GM19397 (cell line): ENCODE measurements around the gene DCP2.
A peak's percentile ranks its signal among the peaks of the same experiment; 100 is the strongest.
"Not testable (repeated sequence)": the region's sequence is repeated elsewhere in the genome, so short reads cannot be mapped to it uniquely, and the experiment has no call there.

ENCODE experiments used
- ATAC-seq: cut with Tn5 transposase; IDR thresholded peaks from one replicate; pipeline ENCODE4 v1.9.1; 2021; ENCODE audit warnings: mild to moderate bottlenecking, moderate library complexity; ENCODE audit not compliant: unreplicated experiment

The DCP2 gene

DNA sequence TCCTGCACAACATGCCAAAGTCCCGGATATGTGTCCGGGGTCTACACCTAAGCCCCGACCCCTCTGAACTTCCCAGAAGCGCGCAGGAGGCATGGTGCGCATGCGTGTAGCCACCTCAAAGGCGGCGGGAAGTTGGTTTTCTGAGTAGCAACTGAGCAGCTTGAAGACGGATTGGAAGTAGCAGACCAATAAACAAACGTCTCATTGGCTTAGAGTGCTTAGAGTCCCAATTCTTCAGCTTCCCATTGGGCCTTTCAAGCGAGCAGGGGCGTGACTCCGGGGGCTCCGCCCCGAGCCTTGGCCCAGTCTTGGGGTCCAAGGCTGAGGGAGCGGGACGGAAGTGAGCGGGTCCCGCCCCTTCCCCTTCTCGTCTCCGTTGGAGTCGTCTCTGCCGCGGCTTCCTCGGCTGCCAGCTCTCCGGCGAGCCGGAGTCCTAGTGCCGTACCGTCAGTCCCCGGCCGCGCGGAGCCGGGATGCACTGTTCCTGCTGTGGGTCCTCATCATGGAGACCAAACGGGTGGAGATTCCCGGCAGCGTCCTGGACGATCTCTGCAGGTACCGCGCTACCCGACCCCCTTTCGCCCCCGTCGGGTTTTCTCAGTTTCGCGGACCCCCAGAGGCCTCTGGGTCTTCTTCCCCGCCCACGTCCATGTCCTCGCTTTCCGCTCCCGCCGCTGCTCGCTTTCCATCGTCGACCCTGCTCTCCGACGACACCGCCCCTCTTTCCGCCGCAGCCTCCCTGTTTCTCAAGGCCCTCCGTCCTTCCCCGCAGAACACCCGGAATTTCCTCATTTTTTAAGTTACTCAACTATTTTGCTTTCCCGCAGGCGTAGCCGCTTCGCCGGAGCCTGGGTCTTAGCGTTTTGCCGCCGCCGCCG is at the start of gene DCP2:
Gene DCP2, plus strand, starts transcription at position 367 of the 878 bp plus-strand sequence. Its CDS starts 136 bp downstream, at position 503.
- peak; percentile 99 for ATAC-seq

DNA sequence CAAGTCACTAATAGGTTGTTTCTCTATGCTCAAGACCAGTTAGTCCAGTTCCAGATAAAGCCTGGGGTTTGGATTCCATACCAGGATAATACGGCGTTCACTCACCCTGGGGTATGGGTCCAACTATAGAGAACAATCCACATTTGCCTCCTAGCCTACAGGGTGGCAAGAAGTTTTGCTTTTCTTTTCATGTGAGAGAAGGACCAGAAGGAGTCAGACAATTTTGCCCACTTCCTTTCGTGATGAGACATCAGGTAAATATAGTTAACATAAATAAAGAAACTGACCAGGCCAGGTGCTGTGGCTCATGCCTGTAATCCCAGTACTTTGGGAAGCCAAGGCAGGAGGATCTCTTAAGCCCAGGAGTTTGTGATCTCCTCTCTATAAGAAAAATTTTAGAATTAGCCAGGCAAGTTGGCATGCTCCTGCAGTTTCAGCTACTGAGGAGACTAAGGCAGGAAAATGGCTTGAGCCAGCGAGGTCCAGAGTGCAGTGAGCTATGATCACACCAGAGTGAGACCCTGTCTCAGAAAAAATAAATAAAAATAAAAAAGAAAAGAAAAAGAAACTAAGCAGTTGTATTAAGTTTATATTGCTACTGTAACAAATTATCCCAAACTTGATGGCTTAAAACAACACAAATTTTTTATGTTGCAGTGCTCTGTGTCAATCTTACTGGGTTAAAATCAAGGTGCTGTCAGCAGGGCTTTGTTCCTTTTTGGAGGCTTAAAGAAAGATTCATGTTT is 47.1 kb upstream of the DCP2 start:
- ATAC-seq, result peak; percentile 64

DNA sequence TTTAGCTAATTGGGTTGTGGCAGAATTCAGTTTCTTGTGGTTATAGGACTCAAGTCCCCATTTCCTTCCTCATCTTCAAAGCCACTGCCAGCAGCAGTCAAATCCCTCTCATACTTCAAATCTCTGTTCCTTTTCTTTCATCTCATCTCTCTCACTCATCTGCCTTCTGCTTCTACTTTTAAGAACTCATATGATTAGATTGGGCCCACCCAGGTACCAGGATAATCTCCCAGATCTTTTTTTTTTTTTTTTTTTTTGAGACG is 46.6 kb upstream of the DCP2 start:
- ATAC-seq, result peak; percentile 37

DNA sequence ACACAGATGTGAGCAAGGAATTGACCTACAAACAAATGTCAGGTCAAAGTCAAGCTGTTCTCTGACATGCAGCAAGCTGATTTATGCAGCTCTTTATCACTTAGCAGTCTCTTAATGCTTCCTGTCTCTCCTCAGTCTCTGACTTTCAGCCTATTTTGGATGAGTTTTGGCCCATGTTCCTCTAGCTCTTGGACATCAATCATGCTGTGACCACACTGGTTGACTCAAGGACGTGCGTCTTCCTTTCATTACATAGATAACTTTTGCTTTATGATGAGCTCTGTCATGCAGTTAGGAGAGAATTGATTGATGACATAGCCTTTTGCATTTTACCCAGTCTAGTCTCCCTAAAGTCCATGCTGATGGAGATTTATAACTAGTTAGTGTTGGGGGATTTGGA is 45.1 kb upstream of the DCP2 start:
- no peak for ATAC-seq

DNA sequence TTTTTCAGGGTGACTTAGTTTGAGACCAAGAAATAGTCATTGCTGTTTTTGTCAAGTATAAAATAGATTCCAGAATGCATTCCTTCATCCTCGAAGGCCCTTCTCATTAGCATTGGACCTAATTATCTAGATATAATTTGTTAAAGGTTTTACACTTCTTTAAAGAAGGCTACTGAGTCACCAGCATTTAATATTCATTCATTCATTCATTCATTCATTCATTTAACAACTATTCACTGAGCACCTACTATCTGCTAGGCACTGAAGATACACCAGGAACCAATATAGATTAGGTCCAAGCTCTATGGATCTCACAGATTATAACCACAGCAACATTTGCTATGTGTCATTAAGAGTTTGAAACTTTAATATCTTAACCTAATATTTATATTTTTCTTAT is 43.5 kb upstream of the DCP2 start:
- ATAC-seq, result no peak

DNA sequence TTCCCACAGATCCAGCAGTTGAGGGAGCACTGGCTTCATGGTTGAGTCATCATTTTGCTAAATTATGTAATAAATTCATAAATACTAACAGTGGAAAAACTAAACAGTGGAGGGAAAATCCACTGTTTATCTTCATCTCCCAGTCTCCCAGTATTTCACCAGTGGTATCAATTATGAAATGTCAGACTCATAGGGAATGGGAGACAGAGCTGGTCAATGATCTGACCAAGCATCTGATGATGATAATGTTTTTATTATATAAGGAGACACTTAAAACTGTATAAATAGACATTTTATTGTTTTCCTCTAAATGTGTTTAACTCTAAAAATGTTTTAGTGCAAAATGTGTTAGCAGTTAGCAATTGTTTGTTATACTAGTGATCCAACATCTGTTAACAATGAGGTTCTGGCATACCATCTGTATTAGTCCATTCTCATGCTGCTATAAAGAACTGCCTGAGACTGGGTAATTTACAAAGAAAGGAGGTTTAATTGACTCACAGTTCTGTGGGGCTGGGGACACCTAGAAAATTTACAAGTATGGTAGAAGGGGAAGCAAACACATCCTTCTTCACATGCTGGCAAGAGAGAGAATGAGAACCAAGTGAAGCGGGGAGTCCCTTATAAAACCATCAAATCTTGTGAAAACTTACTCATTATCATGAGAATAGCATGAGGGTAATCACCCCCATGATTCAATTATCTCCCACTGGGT is 42.8 kb upstream of the DCP2 start:
- no peak for ATAC-seq

DNA sequence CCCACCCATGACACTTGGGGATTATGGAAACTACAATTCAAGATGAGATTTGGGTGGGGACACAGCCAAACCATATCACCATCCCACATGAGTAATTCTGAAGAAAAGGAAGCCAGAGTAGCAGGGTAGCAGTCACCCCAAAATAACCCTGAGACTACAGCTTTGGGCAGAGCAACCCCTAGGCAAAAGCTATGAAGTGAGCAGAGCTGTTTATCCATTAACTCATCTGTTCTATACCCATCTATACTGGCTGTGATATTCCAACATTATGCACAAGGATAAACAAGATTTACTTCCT is 42.3 kb upstream of the DCP2 start:
- no peak for ATAC-seq

DNA sequence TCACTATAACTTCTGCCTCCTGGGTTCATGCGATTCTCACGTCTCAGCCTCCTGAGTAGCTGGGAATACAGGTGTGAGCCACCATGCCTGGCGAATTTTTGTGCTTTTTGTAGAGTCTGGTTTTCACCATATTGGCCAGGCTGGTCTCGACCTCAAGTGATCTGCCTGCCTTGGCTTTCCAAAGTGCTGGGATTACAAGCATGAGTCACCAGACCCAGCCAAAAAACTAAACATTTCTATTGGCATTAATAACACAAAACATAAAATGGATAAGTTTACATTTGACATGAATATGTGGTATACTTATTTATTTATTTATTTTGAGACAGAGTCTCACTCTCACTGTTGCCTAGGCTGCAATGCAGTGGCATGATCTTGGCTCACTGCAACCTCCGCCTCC is 40.9 kb upstream of the DCP2 start:
- no peak for ATAC-seq

DNA sequence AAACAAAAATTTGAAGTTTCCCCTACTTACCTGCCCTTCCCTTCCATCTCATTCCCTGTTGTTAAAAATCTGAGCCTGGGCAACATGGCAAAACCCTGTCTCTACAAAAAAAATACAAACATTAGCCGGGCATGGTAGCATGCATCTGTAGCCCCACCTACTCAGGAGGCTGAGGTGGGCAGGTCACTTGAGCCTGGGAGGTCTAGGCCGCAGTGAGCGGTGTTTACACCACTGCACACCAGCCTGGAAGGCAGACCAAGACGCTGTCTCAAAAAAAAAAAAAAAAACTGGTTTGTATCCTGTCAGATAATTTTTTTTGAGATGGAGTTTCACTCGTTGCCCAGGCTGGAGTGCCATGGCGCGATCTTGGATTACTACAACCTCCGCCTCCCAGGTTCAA is 38.3 kb upstream of the DCP2 start:
- ATAC-seq, result no peak

DNA sequence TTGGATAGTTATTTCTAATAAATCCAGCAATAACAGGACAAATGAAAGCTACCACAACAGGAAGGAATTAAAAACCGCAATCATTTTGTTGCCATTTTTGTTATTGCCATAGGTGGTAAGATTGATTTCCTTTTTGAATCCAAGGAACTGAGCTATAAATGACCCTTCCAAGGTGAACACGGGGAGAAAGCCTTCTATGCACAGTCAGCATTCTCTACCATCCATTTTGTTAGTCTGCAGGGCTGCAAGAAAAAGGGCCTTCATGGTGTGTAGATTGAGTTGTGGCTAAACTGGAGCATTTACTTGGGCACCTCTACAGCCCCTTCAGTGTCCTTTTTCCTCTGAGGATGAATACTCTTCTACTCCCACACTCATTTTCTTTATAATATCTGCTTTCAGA is 35.9 kb upstream of the DCP2 start:
- no peak for ATAC-seq

DNA sequence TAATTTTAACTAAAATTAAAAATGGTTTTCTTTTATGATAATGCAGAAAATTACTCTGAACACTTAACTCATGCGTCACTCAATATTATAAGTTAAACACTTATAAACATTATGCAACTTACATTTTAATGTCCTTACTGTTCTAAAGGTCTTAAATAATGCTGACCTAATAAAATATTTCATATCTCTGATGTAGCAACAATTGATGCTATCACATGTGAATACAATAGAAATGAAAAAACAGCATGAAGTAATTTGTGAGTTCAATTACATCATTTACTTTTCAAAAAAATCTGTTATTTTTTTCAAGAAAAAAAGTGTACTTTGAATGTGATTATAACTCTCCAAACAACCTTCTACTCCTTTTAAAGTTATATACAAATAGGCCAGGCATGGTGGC is 28.1 kb upstream of the DCP2 start:
- ATAC-seq, result no peak

DNA sequence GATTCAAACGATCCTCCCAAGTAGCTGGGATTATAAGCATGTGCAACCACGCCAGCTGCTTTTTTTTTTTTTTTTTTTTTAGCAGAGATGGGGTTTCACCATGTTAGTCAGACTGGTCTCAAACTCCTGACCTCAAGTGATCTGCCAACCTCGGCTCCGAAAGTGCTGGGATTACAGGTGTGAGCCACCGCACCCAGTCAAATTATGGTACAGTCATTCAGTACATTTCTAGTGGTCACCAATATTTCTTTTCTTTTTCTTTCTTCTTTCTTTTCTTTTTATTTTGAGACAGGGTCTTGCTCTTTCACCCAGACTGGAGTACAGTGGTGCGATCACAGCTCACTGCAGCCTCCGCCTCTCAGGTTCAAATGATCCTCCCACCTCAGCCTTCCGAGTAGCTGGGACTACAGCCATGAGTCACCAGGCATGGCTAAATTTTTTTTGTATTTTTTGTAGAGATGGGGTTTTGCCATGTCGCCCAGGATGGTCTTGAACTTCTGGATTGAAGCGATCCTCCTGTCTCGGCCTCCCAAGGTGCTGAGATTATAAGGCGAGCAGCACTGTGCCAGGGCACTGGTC is 25.4 kb upstream of the DCP2 start:
- ATAC-seq, result peak; percentile 45

DNA sequence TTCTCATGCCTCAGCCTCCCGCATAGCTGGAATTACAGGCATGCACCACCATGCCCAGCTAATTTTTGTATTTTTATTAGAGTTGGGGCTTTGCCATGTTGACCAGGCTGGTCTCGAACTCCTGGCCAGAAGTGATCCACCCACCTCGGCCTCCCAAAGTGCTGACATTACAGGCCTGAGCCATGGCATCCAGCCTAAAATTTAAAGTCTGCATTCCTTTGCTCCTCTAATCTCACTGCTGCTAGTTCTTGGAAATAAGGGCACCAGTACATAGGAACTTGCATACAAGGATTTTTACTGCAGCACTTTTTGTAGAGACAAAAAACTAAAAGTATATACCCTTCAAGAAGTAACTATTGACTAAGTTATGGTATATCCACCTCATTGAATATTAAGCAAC is 20.0 kb upstream of the DCP2 start:
- no peak for ATAC-seq

DNA sequence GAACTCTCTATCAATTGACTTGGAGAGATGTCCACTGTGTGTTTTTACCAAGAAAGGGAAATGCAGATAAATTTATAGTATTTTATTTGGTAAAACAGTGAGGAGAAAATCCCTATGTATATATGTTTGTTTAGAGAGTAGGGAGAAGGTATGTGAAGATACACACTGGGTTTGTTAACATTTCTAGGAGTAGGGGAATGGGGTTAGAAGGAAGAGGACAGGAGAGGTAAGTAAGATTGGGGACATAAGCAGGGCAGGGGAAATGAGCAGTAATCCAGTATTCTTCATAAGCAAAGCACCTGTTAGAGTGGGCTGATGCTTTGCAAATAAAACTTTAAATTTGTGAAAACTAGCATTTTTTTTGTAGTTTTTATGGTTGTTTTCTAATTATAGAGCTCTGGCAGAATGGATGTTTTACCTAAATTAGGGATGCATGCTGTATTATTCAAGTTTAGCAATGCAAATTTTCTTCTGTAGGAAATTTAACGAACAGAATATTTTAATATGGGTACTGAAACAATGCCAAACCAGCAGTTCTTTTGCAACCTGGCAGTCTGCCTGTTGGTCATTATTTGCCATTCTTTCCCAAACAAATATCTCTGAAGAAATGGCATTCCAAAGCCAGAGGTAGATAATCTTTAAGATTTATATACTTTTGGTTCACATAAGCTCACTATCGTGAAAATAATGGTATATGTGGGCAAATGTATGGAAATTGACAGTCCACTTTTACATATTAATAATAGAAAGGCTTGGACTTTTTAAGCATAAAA is 19.4 kb upstream of the DCP2 start:
- no peak for ATAC-seq

DNA sequence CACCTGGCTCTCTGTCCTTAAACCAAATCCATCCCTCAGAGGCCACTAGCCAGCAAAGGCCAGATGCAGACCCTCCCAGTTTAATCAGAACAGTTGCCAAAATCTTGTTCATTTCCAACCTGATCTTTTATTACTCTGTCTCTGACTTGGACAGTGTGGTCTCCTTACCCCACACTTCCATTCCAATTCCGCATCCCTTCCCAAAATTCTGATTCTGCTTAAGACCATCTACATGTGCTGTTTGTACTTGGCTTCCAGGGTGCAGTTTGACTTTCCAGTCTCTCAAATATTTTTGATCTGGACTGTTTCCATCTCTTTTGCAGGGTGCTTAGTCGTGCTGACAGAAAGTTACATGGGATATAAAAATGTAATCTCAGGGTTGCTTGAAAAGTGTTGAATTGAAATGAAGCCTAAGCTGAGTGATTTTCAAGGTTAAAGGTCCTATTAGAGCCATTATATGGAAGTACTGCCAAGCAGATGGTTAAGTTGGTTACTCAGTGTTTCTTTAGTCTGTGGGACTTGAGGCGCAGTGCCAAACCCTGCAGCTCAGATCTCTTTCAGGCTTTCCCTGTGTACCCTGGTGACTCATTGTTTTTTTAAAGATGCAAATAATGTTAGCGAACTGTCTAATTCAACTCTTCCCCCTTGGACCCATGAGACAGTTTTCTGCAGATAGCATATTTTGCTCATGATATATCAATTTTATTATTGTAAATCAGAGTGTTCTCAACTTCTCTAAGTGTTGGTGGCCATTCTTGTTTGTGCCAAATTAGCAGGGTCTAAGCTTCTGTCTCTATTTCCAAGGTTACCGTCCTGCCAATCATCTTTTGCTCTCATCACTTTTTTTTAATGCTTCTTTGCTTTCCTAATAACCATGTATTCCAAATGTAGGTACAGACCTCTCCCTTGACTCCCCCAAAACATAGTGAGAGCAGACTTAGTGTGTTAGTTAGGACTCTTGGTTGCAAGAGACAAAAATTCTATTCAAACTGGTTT is 18.2 kb upstream of the DCP2 start:
- ATAC-seq, result peak; percentile 84

DNA sequence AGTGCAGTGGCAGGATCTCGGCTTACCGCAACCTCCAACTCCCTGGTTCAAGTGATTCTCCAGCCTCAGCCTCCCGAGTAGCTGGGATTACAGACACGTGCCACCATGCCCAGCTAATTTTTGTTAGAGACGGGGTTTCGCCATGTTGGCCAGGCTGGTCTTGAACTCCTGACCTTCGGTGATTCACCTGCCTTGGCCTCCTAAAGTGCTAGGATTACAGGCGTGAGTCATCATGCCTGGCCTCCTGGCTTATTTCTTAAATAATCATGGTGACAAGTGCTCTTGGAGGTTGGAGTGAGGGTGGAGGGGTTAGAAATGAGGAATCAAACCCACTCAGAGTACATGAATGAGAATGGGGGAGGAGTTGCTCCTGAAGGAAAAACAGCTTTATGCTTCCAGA is 16.7 kb upstream of the DCP2 start:
- not testable (repeated sequence) for ATAC-seq

DNA sequence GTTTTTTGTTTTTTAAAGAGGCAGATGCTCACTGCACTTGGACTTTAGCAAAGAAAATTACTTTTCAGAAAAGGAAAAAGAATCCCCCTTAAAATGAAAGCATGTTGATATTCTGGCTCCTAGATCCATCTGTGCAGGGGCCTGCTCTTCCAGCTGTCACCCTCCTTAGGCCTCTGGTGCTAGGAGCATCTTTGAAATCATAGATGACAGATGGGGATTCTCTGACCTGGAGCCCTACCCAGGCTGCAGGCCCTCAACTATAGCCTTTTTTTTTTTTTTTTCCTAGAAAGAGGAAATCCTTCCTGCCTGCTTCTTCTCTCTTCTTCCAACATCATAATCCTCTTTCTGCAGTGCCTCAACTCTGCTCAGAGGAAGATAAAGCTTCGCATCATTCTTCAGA is 16.3 kb upstream of the DCP2 start:
- no peak for ATAC-seq

DNA sequence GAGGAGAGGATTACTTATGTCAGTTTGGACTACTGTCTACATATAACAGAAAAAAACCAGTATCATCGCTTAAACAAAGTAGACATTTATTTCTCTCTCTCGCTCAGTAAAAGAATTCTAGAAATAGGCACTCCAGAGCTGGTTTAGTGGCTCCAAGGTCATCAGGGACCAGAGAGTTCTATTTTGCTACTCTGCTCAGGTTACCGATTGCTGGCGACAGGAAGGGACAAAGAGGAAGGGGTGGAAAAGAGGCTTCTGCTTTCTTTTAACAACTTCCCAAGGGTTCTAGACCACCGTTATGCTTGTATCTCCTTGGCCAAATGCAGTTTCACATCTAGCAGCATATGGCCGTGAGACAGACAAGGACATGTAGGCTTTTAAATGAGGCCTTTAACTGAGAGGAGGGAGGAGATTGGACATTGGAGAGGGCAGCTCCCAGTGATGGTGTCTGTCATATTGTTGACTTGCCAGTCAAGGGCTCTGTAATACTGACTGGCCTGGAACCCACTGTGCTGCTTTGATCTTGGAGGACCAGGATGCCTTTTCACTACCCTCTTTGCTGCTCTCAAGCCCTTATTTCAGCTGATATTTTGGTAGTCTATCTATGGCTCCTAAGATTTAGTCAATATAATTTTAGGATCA is 15.6 kb upstream of the DCP2 start:
- ATAC-seq, result no peak

DNA sequence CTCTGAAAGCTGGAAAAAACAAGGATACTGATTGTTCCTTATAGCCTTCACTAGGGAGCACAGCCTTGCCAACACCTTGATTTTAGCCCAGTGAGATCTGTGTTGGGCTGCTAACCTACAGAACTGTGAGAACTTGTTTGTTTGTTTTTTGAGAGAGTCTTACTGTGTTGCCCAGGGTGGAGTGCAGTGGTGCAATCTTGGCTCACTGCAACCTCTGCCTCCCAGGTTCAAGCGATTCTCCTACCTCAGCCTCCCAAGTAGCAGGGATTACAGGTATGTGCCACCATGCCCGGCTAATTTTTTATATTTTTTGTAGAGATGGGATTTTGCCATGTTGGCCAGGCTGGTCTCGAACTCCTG is 13.2 kb upstream of the DCP2 start:
- not testable (repeated sequence) for ATAC-seq
